ENCODE measurements around the gene PRPF39. TPM values are rescaled to one million over a fixed set of nuclear protein-coding genes. Genes with fewer than 3 reads are reported as not detected.

PRPF39 gene
- polyA plus RNA-seq, 2 of the 4 experiments (the other 2 are of a cell fraction) = 24.4 to 57.5 TPM

GRCh38 chr14:45118594-45118993 lies 34.7 kb downstream of the PRPF39 start:
- H3K4me2 ChIP-seq = no peak overlapping the region
- WGBS (ENCODE audit: missing lambda C conversion rate) = 93% methylated on average over 6 of the region's 6 CpGs

GRCh38 chr14:45120096-45120495 lies 36.2 kb downstream of the PRPF39 start:
- ChIA-PET CTCF (no interaction called here), POLR2A (no interaction called here)
- TF ChIP-seq SREBF2 (IDR thresholded peaks at IDR 0.05) = no peak
- no peak for TF ChIP-seq JUN (IDR thresholded peaks at IDR 0.05)
- no peak for TF ChIP-seq KDM1A (IDR thresholded peaks at IDR 0.05; ENCODE audit: low read depth)
- TF ChIP-seq NPAS2 (CRISPR knock-in tag; IDR thresholded peaks at IDR 0.05; ENCODE audit: borderline replicate concordance) = no peak
- TF ChIP-seq ESRRA (IDR thresholded peaks at IDR 0.05; ENCODE audit: borderline replicate concordance, low read length) = no peak
- TF ChIP-seq CHD2 (IDR thresholded peaks at IDR 0.05; ENCODE audit: low read length, partially characterized antibody) = no peak
- no peak for TF ChIP-seq FOSB (CRISPR knock-in tag; IDR thresholded peaks at IDR 0.05)
- TF ChIP-seq CEBPB (IDR thresholded peaks at IDR 0.05) = no peak
- no peak for TF ChIP-seq HEYL (CRISPR knock-in tag; IDR thresholded peaks at IDR 0.05)
- TF ChIP-seq GATA3 (IDR thresholded peaks at IDR 0.05; ENCODE audit: borderline replicate concordance) = no peak
- no peak for TF ChIP-seq EHF (CRISPR knock-in tag; IDR thresholded peaks at IDR 0.05)
- no peak for TF ChIP-seq ZSCAN20 (CRISPR knock-in tag; IDR thresholded peaks at IDR 0.05)
- H3K27ac ChIP-seq = no peak overlapping the region
- FAIRE-seq (no peak), DNase-seq (ENCODE audit: low read depth in 1 of 2, low spot score in 1 of 2) (no peak), ATAC-seq (no peak)
- WGBS (ENCODE audit: missing lambda C conversion rate) = 92% methylated on average over 1 of the region's 1 CpG
- no peak overlapping the region for H3K4me2 ChIP-seq
- no peaks in the 10 kb centered on the region for H3K9me3 ChIP-seq
- no peak overlapping the region for H3K4me3 ChIP-seq
- H3K4me1 ChIP-seq = peaks cover under 1% of the 10 kb centered on the region; the same call in 1 of the 3 replicates

More at GRCh38 chr14:45118594-45118993, 34.7 kb downstream of the PRPF39 start:
- FAIRE-seq (no peak), ATAC-seq (no peak), DNase-seq (ENCODE audit: low read depth in 1 of 2, low spot score in 1 of 2) (no peak)
- CTCF ChIA-PET = no interaction called here
- Histone ChIP-seq H3K4me1 (peaks cover 15% of the 10 kb centered on the region), H3K4me3 (no peak overlapping the region), H3K9me3 (no peaks in the 10 kb centered on the region), H3K27ac (no peak overlapping the region)
- TF ChIP-seq PHF8 (IDR thresholded peaks at IDR 0.05; ENCODE audit: borderline replicate concordance, low read depth) (no peak), POLR2AphosphoS2 (conservative IDR thresholded peaks at IDR 0.05; ENCODE audit: low read length) (no peak), ZC3H11A (IDR thresholded peaks at IDR 0.05) (no peak), ATOH8 (CRISPR knock-in tag; IDR thresholded peaks at IDR 0.05; ENCODE audit: low read depth) (no peak), HEYL (CRISPR knock-in tag; IDR thresholded peaks at IDR 0.05) (no peak), CHD4 (IDR thresholded peaks at IDR 0.05; ENCODE audit: borderline replicate concordance) (no peak), USF2 (IDR thresholded peaks at IDR 0.05) (no peak), ELK1 (IDR thresholded peaks at IDR 0.05; ENCODE audit: low read depth, low read length) (no peak), BHLHE40 (IDR thresholded peaks at IDR 0.05; ENCODE audit: low read depth, low read length) (no peak), MAFK (IDR thresholded peaks at IDR 0.05; ENCODE audit: partially characterized antibody) (no peak), CBX8 (IDR thresholded peaks at IDR 0.05) (no peak), FOXS1 (CRISPR knock-in tag; IDR thresholded peaks at IDR 0.05) (no peak), ZNF302 (CRISPR knock-in tag; IDR thresholded peaks at IDR 0.05) (no peak), KDM1A (IDR thresholded peaks at IDR 0.05; ENCODE audit: low read depth) (no peak)
- POLR2A ChIA-PET = no interaction called here

- FAIRE-seq (no peak), DNase-seq (ENCODE audit: low read depth in 1 of 2, low spot score in 1 of 2) (no peak), ATAC-seq (no peak)
- Histone ChIP-seq H3K9me3 (no peaks in the 10 kb centered on the region), H3K27ac (no peak overlapping the region), H3K4me1 (no peaks in the 10 kb centered on the region), H3K4me2 (no peak overlapping the region), H3K4me3 (no peak overlapping the region)
- no peak for TF ChIP-seq CEBPB (IDR thresholded peaks at IDR 0.05)
- no peak for TF ChIP-seq FOSL2 (IDR thresholded peaks at IDR 0.05)
- no peak for TF ChIP-seq FOSL2 (CRISPR knock-in tag; IDR thresholded peaks at IDR 0.05)
- no peak for TF ChIP-seq RFX5 (IDR thresholded peaks at IDR 0.05)
- no peak for TF ChIP-seq TP53 (CRISPR knock-in tag; IDR thresholded peaks at IDR 0.05)
- no peak for TF ChIP-seq JUN (IDR thresholded peaks at IDR 0.05)
- TF ChIP-seq GATA3 (IDR thresholded peaks at IDR 0.05; ENCODE audit: borderline replicate concordance) = no peak
- no peak for TF ChIP-seq HEYL (CRISPR knock-in tag; IDR thresholded peaks at IDR 0.05)
- no peak for TF ChIP-seq HOXB13 (CRISPR knock-in tag; IDR thresholded peaks at IDR 0.05; ENCODE audit: low read depth)
- no peak for TF ChIP-seq KDM5A (IDR thresholded peaks at IDR 0.05)
- TF ChIP-seq JUNB (IDR thresholded peaks at IDR 0.05) = no peak
- TF ChIP-seq BHLHE40 (IDR thresholded peaks at IDR 0.05; ENCODE audit: low read depth, low read length) = no peak
- no peak for TF ChIP-seq ELK1 (IDR thresholded peaks at IDR 0.05; ENCODE audit: low read depth, low read length)
- TF ChIP-seq HOXA7 (CRISPR knock-in tag; IDR thresholded peaks at IDR 0.05) = no peak
- no peak for TF ChIP-seq MAZ (IDR thresholded peaks at IDR 0.05; ENCODE audit: borderline replicate concordance, low read depth, low read length)
- 94% methylated on average over 3 of the region's 3 CpGs for WGBS (ENCODE audit: missing lambda C conversion rate)
- CTCF ChIA-PET = no interaction called here
- POLR2A ChIA-PET = no interaction called here
Measured at GRCh38 chr14:45123271-45123670, 39.4 kb downstream of the PRPF39 start.
